ENCODE measurements around the gene SPATA12. TPM values are rescaled to one million over a fixed set of nuclear protein-coding genes. Genes with fewer than 3 reads are reported as not detected.

Gene SPATA12
- total RNA-seq, 1 donor from 2014 or later: 1.9 TPM

GRCh38 chr3:57052662-57053061, 7.8 kb upstream of the SPATA12 start:
- no peak for DNase-seq (ENCODE audit: low spot score)

DNA sequence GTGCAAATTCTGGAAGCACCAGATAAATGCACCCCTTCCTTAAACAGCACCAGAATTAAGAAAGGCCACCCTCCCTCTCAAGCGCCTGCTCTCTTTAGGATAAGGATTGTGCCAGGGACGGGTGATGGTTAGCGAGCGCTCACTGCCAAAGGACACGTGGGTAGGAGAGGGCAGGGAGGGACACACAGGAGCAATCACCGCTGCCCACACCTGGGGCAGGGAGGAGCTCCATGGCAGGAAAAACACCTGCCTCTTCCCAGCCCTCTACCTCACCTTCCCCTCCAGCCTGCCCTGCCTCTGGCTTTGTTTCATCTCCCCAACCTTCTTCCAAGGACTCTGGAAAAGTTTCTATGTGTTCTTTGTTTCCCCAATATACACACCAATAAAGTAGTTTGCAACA, 7.3 kb upstream of the SPATA12 start:
- no peak for DNase-seq (ENCODE audit: low spot score)

DNA sequence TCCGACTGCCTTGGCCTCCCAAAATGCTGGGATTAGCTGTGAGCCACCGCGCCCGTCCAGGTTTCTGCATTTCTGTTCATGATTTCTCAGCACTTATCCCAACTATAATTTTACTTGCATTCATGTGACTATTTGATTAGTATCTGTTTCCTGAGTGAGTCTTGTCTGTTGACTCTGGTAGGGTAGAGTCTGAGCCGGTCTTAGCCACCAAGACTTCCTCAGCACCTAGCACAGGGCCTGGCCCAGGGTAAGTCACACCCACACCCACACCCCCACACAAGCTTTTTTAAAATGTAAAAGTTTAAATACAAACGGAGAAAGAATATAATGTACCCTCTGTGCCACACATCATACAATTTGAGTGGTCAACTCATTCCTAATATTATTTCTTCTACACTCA, 3.1 kb upstream of the SPATA12 start:
- DNase-seq (ENCODE audit: low spot score): no peak

- DNase-seq (ENCODE audit: low spot score): no peak
Measured at GRCh38 chr3:57059411-57059810, 1.1 kb upstream of the SPATA12 start.

GRCh38 chr3:57061556-57061955, 1.1 kb downstream of the SPATA12 start:
- DNase-seq (ENCODE audit: low spot score): no peak

GRCh38 chr3:57062101-57062631, 1.7 kb downstream of the SPATA12 start:
- peak; percentile 62 for DNase-seq (ENCODE audit: low spot score)

GRCh38 chr3:57063032-57063431, 2.6 kb downstream of the SPATA12 start:
- DNase-seq (ENCODE audit: low spot score): no peak

DNA sequence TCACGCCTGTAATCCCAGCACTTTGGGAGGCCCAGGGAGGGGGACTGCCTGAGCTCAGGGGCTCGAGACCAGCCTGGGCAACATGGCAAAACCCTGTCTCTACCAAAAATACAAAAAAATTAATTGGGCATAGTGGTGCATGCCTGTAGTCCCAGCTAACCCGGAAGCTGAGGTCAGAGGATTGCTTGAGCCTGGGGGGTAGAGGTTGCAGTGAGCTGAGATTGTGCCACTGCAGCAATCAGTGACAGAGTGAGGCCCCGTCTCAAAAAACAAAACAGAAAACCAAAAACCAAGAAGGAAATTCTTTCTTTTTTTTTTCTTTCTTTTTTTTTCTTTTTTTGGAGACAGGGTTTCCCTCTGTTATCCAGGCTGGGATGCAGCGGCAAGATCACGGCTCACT, 3.5 kb downstream of the SPATA12 start:
- no peak for DNase-seq (ENCODE audit: low spot score)

GRCh38 chr3:57064572-57064971, 4.1 kb downstream of the SPATA12 start:
- DNase-seq (ENCODE audit: low spot score): no peak

DNA sequence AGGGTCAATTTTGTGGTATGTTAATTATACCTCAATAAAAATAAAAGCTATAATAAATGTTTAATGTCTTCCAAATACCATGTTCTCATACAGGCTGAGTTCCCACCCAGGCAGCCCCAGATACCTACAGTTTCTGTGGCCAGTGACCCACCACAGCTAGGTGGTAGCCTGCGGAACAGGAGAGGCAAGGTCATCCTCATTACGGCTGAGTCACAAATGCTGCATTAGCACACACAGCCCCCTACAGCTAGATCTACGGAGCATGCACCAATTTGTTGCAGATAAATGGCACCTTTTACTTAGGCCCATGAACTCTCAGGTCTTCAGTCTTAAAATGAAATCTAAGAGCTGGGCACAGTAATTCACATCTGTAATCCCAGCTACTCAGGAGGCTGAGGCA, 5.1 kb downstream of the SPATA12 start:
- no peak for DNase-seq (ENCODE audit: low spot score)

DNA sequence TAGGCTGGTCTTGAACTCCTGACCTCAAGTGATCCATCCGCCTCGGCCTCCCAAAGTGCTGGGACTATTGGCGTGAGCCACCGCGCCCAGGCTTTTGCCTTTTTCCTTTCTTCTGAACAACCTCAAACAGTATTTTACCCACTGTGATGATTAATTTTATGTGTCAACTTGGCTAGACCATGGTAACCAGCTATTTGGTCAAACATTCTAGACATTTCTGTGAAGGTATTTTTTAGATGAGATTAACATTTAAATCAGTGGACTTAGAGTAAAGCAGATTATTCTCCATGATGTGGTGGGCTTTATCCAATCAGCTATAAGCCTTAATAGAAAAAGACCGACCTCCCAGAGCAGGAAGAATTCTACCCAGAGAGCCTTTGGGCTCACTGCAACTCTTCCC, 6.0 kb downstream of the SPATA12 start:
- no peak for DNase-seq (ENCODE audit: low spot score)

DNA sequence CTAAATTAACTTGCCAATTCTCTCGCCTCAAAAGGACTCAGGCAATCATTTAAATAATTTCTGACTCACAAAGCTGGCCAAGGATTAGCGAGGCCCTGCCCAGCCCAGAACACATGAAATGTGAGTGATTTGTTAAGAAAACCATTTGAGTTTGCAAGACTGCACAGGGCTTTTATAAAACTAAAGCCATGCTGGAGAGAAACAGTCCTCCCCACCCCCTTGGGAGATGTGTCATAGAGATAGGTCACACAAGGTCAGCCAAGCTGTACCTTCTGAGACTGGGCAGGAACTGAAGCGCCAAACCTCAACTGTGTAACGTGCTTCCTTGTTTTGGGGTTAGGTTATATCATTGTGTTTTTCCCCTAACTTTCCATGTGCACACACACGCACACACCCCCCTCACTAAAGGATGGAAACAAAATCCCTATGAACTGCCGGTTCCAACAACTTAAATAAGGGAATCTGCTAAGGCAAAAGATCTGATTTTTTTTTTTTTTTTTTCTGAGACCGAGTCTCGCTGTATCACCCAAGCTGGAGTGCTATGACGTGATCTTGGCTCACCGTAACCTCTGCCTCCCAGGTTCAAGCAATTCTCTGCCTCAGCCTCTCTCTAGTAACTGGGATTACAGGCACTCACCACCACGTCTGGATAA, 8.1 kb downstream of the SPATA12 start:
- DNase-seq (ENCODE audit: low spot score): peak; percentile 82

- DNase-seq (ENCODE audit: low spot score): no peak
Measured at GRCh38 chr3:57069503-57069902, 9.0 kb downstream of the SPATA12 start.

DNA sequence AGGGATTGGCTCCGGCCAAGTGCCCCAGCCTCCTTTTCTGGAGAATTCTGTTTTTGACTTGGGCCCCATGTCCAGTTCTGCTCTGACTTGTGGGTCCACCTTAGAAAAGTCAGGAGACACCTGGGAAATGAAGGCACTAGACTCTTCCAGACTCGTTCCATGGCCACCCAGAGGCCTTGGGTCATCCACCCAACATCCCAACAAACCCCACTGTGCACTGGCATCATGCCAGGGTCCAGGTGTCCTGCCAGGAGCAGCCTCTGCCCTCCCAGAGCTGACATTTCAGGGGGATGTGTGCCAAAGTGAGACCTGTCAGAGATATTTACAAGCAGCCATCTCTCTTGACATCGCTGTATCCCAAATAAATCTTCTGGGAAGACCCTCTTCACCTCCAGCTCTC, 13.2 kb downstream of the SPATA12 start:
- no peak for DNase-seq (ENCODE audit: low spot score)

- no peak for DNase-seq (ENCODE audit: low spot score)
Measured at GRCh38 chr3:57074135-57074534, 13.7 kb downstream of the SPATA12 start.

GRCh38 chr3:57076422-57076951, 16.0 kb downstream of the SPATA12 start:
- DNase-seq (ENCODE audit: low spot score): no peak

- DNase-seq (ENCODE audit: low spot score): no peak
Measured at GRCh38 chr3:57077630-57078343, 17.3 kb downstream of the SPATA12 start.

DNA sequence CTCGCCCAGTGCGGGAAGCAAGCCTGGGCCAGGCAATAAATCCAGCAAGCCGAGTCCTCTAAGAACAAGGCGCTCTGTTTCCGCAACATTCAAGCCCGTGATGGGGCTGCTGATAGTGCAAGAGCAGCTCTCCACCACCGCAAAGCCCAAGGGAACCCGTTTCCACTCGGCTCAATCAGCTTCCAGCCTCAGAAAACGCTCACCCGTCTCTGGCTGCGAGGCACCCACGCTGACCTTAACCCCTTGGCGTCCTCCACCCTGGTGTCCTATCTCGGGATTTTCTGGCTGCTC, 17.8 kb downstream of the SPATA12 start:
- peak; percentile 70 for DNase-seq (ENCODE audit: low spot score)

GRCh38 chr3:57078635-57079473, 18.4 kb downstream of the SPATA12 start:
- DNase-seq (ENCODE audit: low spot score): peak; percentile 53

DNA sequence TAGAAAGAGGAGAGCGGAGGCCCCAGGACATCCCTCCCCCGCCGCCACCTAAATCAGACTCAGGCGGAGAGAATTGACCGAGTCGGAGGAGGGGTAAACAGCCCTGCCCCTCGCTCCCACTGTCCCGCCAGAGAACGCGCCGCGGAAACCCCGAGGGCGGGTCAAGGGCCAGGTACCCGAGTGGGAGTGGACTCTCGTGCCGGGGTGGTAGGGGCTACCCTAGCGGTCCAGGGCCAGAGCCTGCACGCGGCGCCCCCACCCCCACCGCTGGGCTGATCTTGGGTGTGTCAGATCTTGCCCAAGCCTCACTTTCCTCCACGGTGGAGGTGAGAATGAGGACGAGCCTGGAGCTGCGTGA, 19.0 kb downstream of the SPATA12 start:
- no peak for DNase-seq (ENCODE audit: low spot score)

GRCh38 chr3:57080171-57080570, 19.7 kb downstream of the SPATA12 start:
- no peak for DNase-seq (ENCODE audit: low spot score)

GRCh38 chr3:57081173-57081572, 20.7 kb downstream of the SPATA12 start:
- no peak for DNase-seq (ENCODE audit: low spot score)

Data from umbilical cord (tissue), 2 donors.